ENCODE measurements around the gene KARS1.
"Not testable (repeated sequence)": the region's sequence is repeated elsewhere in the genome, so short reads cannot be mapped to it uniquely, and the experiment has no call there.

KARS1 gene

GRCh38 chr16:75624921-75625334 lies 22.5 kb downstream of the KARS1 start:
- DNase-seq (ENCODE audit: low read depth): no peak

GRCh38 chr16:75622761-75623605 lies 24.5 kb downstream of the KARS1 start, which contains the start of gene ADAT1:
Gene ADAT1, minus strand, starts transcription at chr16:75623281. Its CDS starts 2,482 bp downstream, at chr16:75620799.
- peak; percentile 95 for DNase-seq (ENCODE audit: low read depth)

GRCh38 chr16:75621170-75621477 lies 26.3 kb downstream of the KARS1 start:
- no peak for DNase-seq (ENCODE audit: low read depth)

- DNase-seq (ENCODE audit: low read depth): peak; percentile 42
Observed at GRCh38 chr16:75620326-75621169, 26.9 kb downstream of the KARS1 start.

- DNase-seq (ENCODE audit: low read depth): no peak
Observed at GRCh38 chr16:75618780-75619179, 28.7 kb downstream of the KARS1 start.

GRCh38 chr16:75617121-75617520 lies 30.3 kb downstream of the KARS1 start:
- DNase-seq (ENCODE audit: low read depth): no peak

GRCh38 chr16:75616521-75617010 lies 30.9 kb downstream of the KARS1 start:
- DNase-seq (ENCODE audit: low read depth): no peak

- DNase-seq (ENCODE audit: low read depth): no peak
Observed at GRCh38 chr16:75615619-75616018, 31.8 kb downstream of the KARS1 start.

GRCh38 chr16:75614066-75614897 lies 33.2 kb downstream of the KARS1 start:
- no peak for DNase-seq (ENCODE audit: low read depth)

- DNase-seq (ENCODE audit: low read depth): no peak
Observed at GRCh38 chr16:75606507-75606906, 41.0 kb downstream of the KARS1 start.

- no peak for DNase-seq (ENCODE audit: low read depth)
Observed at GRCh38 chr16:75603241-75603640, 44.2 kb downstream of the KARS1 start.

GRCh38 chr16:75599452-75600277 lies 47.8 kb downstream of the KARS1 start:
- no peak for DNase-seq (ENCODE audit: low read depth)

GRCh38 chr16:75593825-75594820 lies 53.3 kb downstream of the KARS1 start:
- DNase-seq (ENCODE audit: low read depth): no peak

GRCh38 chr16:75593308-75593707 lies 54.2 kb downstream of the KARS1 start:
- no peak for DNase-seq (ENCODE audit: low read depth)

GRCh38 chr16:75591927-75592326 lies 55.5 kb downstream of the KARS1 start:
- not testable (repeated sequence) for DNase-seq (ENCODE audit: low read depth)

GRCh38 chr16:75590920-75591843 lies 56.3 kb downstream of the KARS1 start:
- no peak for DNase-seq (ENCODE audit: low read depth)

- DNase-seq (ENCODE audit: low read depth): no peak
Observed at GRCh38 chr16:75589306-75589705, 58.2 kb downstream of the KARS1 start.

GRCh38 chr16:75588716-75589115 lies 58.7 kb downstream of the KARS1 start:
- no peak for DNase-seq (ENCODE audit: low read depth)

- DNase-seq (ENCODE audit: low read depth): no peak
Observed at GRCh38 chr16:75584108-75584507, 63.4 kb downstream of the KARS1 start.

All from stimulated activated CD8-positive, alpha-beta memory T cell treated with anti-CD3 and anti-CD28 coated beads, Interleukin-12 subunit alpha, Interleukin-12 subunit beta, amount 100 ng/mL, for 4 hours (primary cell).